Erythroblast (primary cell): Measurements from ENCODE around the gene LPAR5.

Source experiments
- GATA1 ChIP-seq: IDR thresholded peaks from 2 replicates; pipeline ENCODE4 v1.6.1; 2011; ENCODE audit warnings: low read depth, mild to moderate bottlenecking, control low read depth, low read length, moderate library complexity
- POLR2A ChIP-seq: IDR thresholded peaks from 2 replicates; pipeline ENCODE4 v1.6.1; 2011; ENCODE audit warnings: mild to moderate bottlenecking, low read length

DNA sequence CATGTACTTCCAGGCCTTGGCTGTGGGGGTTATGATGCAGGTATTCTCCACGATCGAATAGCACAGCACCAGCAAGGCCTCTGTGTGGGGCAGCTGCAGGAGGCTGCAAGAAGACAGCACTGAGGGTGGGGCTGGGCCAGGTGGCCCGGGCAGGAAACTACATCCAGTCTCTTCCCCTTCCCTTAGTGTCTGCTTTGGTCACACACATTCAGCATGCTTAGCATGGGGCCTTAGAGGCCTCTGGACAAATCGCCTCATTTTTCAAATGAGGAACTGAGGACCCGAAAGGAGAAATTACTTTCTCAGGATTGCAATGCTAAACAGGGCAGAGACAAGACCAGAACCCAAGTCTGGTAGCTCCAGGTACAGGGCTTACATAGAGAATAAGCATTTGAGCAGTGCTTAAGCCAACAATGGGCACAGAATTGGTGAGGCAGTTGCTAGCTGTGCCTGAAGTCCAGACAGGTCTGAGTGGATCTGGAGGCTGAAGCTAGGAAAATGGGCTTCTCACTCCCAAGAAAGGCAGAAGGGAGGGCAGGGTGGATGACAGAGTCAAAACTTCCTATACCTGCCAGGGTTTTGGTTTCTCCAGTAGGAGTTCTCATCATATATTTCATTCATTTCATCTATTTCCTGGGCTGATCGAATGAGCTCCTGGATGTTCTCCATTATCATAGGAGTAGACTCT is 8.0 kb upstream of the LPAR5 start:
- no peak for TF ChIP-seq POLR2A
- no peak for TF ChIP-seq GATA1
